HCT116 (cell line): ENCODE data around the gene ERMARD. TPM values are rescaled to one million over a fixed set of nuclear protein-coding genes. Genes with fewer than 3 reads are reported as not detected.

Source experiments
- ATAC-seq: fragments of 200-7000 bp; cut with Tn5 transposase; 2 replicates; pipeline ENCODE4 v1.9.1; 2020; ENCODE audit warnings: mild to moderate bottlenecking, moderate library complexity
- BruUV-seq: library from RNA; stranded (reverse); fragments of 400-500 nt; replicated peaks from 2 replicates; lab custom pipeline; 2021; lab: Mats Ljungman, UMichigan
- CTCF ChIA-PET: fragments of 300-600 bp; sonication (Branson Sonifier 250); formaldehyde crosslinking; loops from one replicate; lab custom pipeline; 2021; ENCODE audit warnings: antibody characterized with exemption; lab: Charles Lee
- POLR2A ChIA-PET: fragments of 300-600, 350-600 bp; sonication (Branson Sonifier 250); formaldehyde crosslinking; loops from one replicate; lab custom pipeline; 2021; ENCODE audit warnings: antibody characterized with exemption; lab: Charles Lee
- RAD21 ChIA-PET, 2 experiments: fragments of 300-600 bp; sonication (Branson Sonifier 250); formaldehyde crosslinking; loops; one replicate each; lab custom pipeline; 2023; ENCODE audit warnings: low total read pairs in 2 of 2; ENCODE audit not compliant: uncharacterized antibody in 2 of 2, unreplicated experiment in 2 of 2, low non-redundant PET in 1 of 2; lab: Charles Lee
- DNase-seq: peaks from one replicate; pipeline ENCODE4 v3.0.0-alpha.2; 2010; ENCODE audit warnings: low read depth, low spot score
- H2AFZ ChIP-seq: fragments of 200-600 bp; shearing (Covaris generic), sonication (generic); 2 replicates; pipeline ENCODE4 v1.6.1; 2017; ENCODE audit warnings: low read depth, mixed run types, mixed read lengths, antibody characterized with exemption, low read length; ENCODE audit not compliant: poor library complexity, severe bottlenecking
- H3K27ac ChIP-seq: 2 replicates; pipeline ENCODE4 v1.5.1; 2012; ENCODE audit warnings: low read depth, low read length
- H3K27me3 ChIP-seq: fragments of 200-600 bp; sonication (generic); 2 replicates; pipeline ENCODE4 v1.6.1; 2016; ENCODE audit warnings: mixed run types, low read length, mixed read lengths; ENCODE audit not compliant: insufficient read depth
- H3K36me3 ChIP-seq, 2 experiments: fragments of 200-500 bp in 1 of 2; fragments of 200-600 bp in 1 of 2; sonication (Bioruptor generic) in 1 of 2; sonication (generic) in 1 of 2; 2 replicates each; pipeline versions ENCODE4 v1.5.1 to v1.6.1; 2014 to 2016; ENCODE audit warnings: low read length in 2 of 2, inconsistent platforms in 1 of 2, mixed read lengths in 1 of 2, mixed run types in 1 of 2; ENCODE audit not compliant: insufficient read depth in 2 of 2, control insufficient read depth in 1 of 2
- H3K4me1 ChIP-seq, 2 experiments: fragments of 200-600 bp in 1 of 2; sonication (generic) in 1 of 2; 2 replicates each; pipeline versions ENCODE4 v1.5.1 to v1.6.1; 2012 to 2017; ENCODE audit warnings: low read length in 2 of 2, inconsistent platforms in 1 of 2, mild to moderate bottlenecking in 1 of 2, mixed read lengths in 1 of 2, mixed run types in 1 of 2, moderate library complexity in 1 of 2; ENCODE audit not compliant: insufficient read depth in 2 of 2, control insufficient read depth in 1 of 2
- H3K4me2 ChIP-seq: fragments of 200-600 bp; sonication (generic); 2 replicates; pipeline ENCODE4 v1.6.1; 2017; ENCODE audit warnings: mixed run types, low read length, mixed read lengths
- H3K4me3 ChIP-seq, 2 experiments: fragments of 200-600 bp in 1 of 2; sonication (generic) in 1 of 2; replicated peaks in 1 of 2; 2 replicates each; pipeline ENCODE4 v1.5.1; 2011 to 2016; ENCODE audit warnings: low read length in 2 of 2, control low read depth in 1 of 2, low read depth in 1 of 2, mild to moderate bottlenecking in 1 of 2, mixed read lengths in 1 of 2, mixed run types in 1 of 2
- H3K79me2 ChIP-seq: fragments of 200-600 bp; sonication (generic); 2 replicates; pipeline ENCODE4 v1.6.1; 2017; ENCODE audit warnings: mild to moderate bottlenecking, mixed run types, low read length, moderate library complexity, mixed read lengths; ENCODE audit not compliant: insufficient read depth
- H3K9ac ChIP-seq: fragments of 200-600 bp; sonication (generic); 2 replicates; pipeline ENCODE4 v1.6.1; 2016; ENCODE audit warnings: low read length, mixed read lengths
- H3K9me2 ChIP-seq: fragments of 200-600 bp; sonication (generic), shearing (Covaris generic); 2 replicates; pipeline ENCODE4 v1.6.1; 2017; ENCODE audit warnings: mixed run types, mild to moderate bottlenecking, moderate library complexity; ENCODE audit not compliant: insufficient read depth
- H3K9me3 ChIP-seq, 2 experiments: fragments of 200-500 bp in 1 of 2; fragments of 200-600 bp in 1 of 2; sonication (Bioruptor generic) in 1 of 2; sonication (generic) in 1 of 2; 2 replicates each; pipeline ENCODE4 v1.6.1; 2014 to 2017; ENCODE audit warnings: low read length in 2 of 2, mixed read lengths in 2 of 2, inconsistent platforms in 1 of 2, low read depth in 1 of 2, mild to moderate bottlenecking in 1 of 2, mixed run types in 1 of 2, moderate library complexity in 1 of 2; ENCODE audit not compliant: control insufficient read depth in 1 of 2, insufficient read depth in 1 of 2
- H4K20me1 ChIP-seq: fragments of 200-600 bp; sonication (generic), shearing (Covaris generic); 2 replicates; pipeline ENCODE4 v1.6.1; 2017; ENCODE audit warnings: mixed run types, mild to moderate bottlenecking, moderate library complexity; ENCODE audit not compliant: insufficient read depth
- CBX3 ChIP-seq: IDR thresholded peaks from 2 replicates; pipeline ENCODE4 v1.6.1; 2012; ENCODE audit warnings: low read depth
- EGR1 ChIP-seq: IDR thresholded peaks from 2 replicates; pipeline ENCODE4 v1.6.1; 2012; ENCODE audit warnings: low read depth
- EZH2 ChIP-seq: fragments of 200-600 bp; sonication (generic); IDR thresholded peaks from 2 replicates; pipeline ENCODE4 v1.6.1; 2017; ENCODE audit warnings: antibody characterized with exemption, mixed run types
- FOSL1 ChIP-seq: IDR thresholded peaks from 2 replicates; pipeline ENCODE4 v1.6.1; 2012; ENCODE audit warnings: low read depth
- JUND ChIP-seq: IDR thresholded peaks from 2 replicates; pipeline ENCODE4 v1.6.1; 2012
- POLR2A ChIP-seq: IDR thresholded peaks from 2 replicates; pipeline ENCODE4 v1.7.0; 2011; ENCODE audit warnings: borderline replicate concordance; ENCODE audit not compliant: insufficient read depth, insufficient read length; ENCODE audit errors: extremely low read depth
- POLR2AphosphoS5 ChIP-seq: IDR thresholded peaks from 2 replicates; pipeline ENCODE4 v1.6.1; 2011; ENCODE audit warnings: mild to moderate bottlenecking, low read depth, low read length, moderate library complexity
- RAD21 ChIP-seq: IDR thresholded peaks from 2 replicates; pipeline ENCODE4 v1.6.1; 2012; ENCODE audit warnings: low read depth, mild to moderate bottlenecking
- SP1 ChIP-seq: IDR thresholded peaks from 2 replicates; pipeline ENCODE4 v1.6.1; 2012; ENCODE audit warnings: low read depth
- SRF ChIP-seq: IDR thresholded peaks from 2 replicates; pipeline ENCODE4 v1.6.1; 2012; ENCODE audit warnings: low read depth
- TCF7L2 ChIP-seq: IDR thresholded peaks from 2 replicates; pipeline ENCODE4 v1.7.0; 2011; ENCODE audit warnings: borderline replicate concordance, inconsistent platforms; ENCODE audit not compliant: insufficient read depth, insufficient read length; ENCODE audit errors: extremely low read depth
- YY1 ChIP-seq: IDR thresholded peaks from 2 replicates; pipeline ENCODE4 v1.6.1; 2011; ENCODE audit warnings: low read length, low read depth, moderate library complexity, mild to moderate bottlenecking; ENCODE audit not compliant: insufficient replicate concordance; ENCODE audit errors: extremely low read depth
- intact Hi-C: fragments of 100-400 bp; cut with micrococcal nuclease; formaldehyde crosslinking; loops from 2 replicates; pipeline ENCODE4 v1.10.0; 2022
- total RNA-seq: library from RNA; stranded (reverse); gene quantifications from one replicate; pipeline ENCODE4 v1.2.1, GENCODE V29; 2021; ENCODE audit not compliant: unreplicated experiment
- TF ChIP-seq, protein P1 (sequence below), 3 experiments: fragments of 200-600 bp in 1 of 3; sonication (generic) in 1 of 3; IDR thresholded peaks in 2 of 3; conservative IDR thresholded peaks in 1 of 3; 2 replicates each; pipeline ENCODE4 v1.5.1; 2012 to 2017; ENCODE audit warnings: low read depth in 2 of 3, low read length in 2 of 3, antibody characterized with exemption in 1 of 3, borderline replicate concordance in 1 of 3, control low read depth in 1 of 3, mild to moderate bottlenecking in 1 of 3, mixed read lengths in 1 of 3, mixed run types in 1 of 3, moderate library complexity in 1 of 3; ENCODE audit not compliant: insufficient read depth in 1 of 3
- TF ChIP-seq, protein P2 (sequence below): IDR thresholded peaks from 2 replicates; pipeline ENCODE4 v1.6.1; 2012

ERMARD gene
- total RNA-seq, 1 experiment from 2014 or later: 24.7 TPM

DNA sequence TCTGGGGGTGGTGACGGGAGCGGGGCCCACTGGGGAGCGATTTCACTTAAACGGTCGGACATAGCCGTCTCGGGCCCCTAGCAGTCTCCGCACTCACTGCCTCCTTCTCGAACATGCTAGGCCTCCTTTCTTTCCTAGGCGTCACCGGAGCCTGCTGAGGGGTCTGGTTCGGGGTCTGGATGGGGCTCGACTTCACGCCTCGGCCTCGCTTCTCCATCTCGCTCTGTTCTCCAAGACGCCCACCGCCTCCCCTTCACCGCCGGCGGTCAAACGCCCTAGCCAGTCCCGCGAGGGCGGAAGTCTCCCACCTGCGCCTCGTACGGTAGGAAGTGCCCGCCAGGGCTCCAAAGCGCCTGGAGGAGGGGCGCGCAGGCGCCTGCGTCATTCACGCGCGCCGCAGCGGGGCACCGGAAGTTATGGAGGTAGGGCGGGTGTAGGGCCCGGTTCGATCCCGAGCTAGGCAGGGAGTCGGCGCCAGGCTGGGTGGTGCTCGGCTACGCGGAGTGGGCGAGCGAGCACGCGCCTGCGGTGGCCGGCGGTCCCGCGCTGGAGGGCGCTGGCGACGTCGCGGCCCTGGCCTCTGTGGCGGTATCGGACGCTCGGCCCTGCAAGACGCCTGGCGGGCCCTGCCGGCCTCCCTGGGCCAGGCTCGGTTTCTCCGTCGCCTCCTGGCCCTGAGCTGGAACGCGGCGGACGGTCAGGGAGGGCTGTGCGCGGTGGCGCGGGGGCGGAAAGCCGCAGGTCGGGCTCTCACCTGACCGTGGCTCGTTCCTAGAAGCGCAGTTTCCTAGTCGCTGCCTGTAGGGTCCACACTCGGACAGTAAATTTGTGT lies at the start of gene ERMARD, which contains the start of gene DYNLT2 (continued):
- TF ChIP-seq, protein P1, sequence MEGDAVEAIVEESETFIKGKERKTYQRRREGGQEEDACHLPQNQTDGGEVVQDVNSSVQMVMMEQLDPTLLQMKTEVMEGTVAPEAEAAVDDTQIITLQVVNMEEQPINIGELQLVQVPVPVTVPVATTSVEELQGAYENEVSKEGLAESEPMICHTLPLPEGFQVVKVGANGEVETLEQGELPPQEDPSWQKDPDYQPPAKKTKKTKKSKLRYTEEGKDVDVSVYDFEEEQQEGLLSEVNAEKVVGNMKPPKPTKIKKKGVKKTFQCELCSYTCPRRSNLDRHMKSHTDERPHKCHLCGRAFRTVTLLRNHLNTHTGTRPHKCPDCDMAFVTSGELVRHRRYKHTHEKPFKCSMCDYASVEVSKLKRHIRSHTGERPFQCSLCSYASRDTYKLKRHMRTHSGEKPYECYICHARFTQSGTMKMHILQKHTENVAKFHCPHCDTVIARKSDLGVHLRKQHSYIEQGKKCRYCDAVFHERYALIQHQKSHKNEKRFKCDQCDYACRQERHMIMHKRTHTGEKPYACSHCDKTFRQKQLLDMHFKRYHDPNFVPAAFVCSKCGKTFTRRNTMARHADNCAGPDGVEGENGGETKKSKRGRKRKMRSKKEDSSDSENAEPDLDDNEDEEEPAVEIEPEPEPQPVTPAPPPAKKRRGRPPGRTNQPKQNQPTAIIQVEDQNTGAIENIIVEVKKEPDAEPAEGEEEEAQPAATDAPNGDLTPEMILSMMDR (IDR thresholded peaks at IDR 0.05 in 2 of 3, conservative IDR thresholded peaks at IDR 0.05 in 1 of 3; ENCODE audit: borderline replicate concordance in 1 of 3, insufficient read depth in 1 of 3, low read depth in 2 of 3, low read length in 2 of 3): peak in 1 of 3 experiments; percentile 14; a peak in 1 of 6 replicates
- TF ChIP-seq YY1: peak; percentile 88
- TF ChIP-seq, protein P2, sequence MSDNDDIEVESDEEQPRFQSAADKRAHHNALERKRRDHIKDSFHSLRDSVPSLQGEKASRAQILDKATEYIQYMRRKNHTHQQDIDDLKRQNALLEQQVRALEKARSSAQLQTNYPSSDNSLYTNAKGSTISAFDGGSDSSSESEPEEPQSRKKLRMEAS: peak; percentile 91
- TF ChIP-seq RAD21: no peak

DNA sequence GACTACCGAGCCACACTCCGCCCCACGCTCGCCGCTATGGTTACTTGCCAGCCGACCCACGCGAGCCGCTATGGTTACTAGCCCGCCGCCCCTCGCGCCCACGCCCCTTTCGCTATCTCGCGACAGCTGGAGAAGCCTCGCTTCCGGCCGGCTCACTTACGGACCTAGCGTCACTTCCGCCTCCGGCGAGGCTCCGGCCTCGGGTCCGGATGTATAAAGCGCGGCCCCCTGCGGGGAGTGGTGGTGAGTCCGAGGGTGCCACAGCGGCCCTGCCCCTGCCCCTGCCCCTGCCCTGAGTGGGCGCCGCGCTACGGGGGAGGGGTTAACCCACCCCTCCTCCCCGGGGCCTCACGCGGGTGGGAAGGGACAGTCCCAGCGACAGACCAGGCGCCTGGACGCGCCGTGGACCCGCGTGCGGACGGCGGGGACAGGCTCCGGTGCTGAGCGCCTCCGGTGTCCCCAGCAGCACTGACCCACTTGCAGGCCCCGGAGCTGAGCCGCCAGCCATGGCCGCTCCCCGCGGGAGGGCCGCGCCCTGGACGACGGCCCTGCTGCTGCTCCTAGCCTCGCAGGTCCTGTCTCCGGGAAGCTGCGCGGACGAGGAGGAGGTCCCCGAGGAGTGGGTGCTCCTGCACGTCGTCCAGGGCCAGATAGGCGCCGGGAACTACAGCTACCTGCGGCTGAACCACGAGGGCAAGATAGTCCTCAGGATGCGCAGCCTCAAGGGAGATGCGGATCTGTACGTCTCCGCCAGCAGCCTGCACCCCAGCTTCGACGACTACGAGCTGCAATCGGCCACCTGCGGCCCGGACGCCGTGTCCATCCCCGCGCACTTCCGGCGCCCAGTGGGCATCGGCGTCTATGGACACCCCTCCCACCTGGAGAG lies 49.2 kb upstream of the ERMARD start, which contains the start of the genes C6orf120 and WDR27:
C6orf120 (plus strand) TSS at position 173 of the 886 bp plus-strand sequence; CDS start at position 507, 334 bp downstream.
WDR27 (minus strand) TSS at position 76 of the 886 bp plus-strand sequence. CDS start 13,024 bp downstream, outside the sequence.
- POLR2A ChIA-PET: interaction anchor here (0.7 to 1.9 kb wide), 4 partner anchors 9 to 20 kb away, joined by 3 to 6 read pairs (median 4); no protein-coding TSS in a partner anchor
- peaks cover 7 to 12% of the 10 kb centered on the region in 2 experiments; a peak in 2 of 4 replicates for H3K36me3 ChIP-seq
- H3K27me3 ChIP-seq: no peaks in the 10 kb centered on the region
- H3K9me3 ChIP-seq: no peaks in the 10 kb centered on the region
- BruUV-seq: no TSS peak
- peaks cover 19 to 20% of the 10 kb centered on the region in 2 experiments for H3K4me1 ChIP-seq
- CTCF ChIA-PET: no interaction called here
- peak within 1 kb of the TSS; percentile 98 for H3K9ac ChIP-seq
- RAD21 ChIA-PET: no interaction called here
- peaks cover 76% of the 10 kb centered on the region for H3K79me2 ChIP-seq
- intact Hi-C loops: loop anchor here (2.0 to 10.0 kb wide), 4 partner anchors 49 to 851 kb away; partner anchors contain the start of genes DYNLT2, ERMARD and PSMB1
- peak within 1 kb of the TSS; percentile 99 for H3K27ac ChIP-seq
- H2AFZ ChIP-seq: no peak within 1 kb of the TSS
- H4K20me1 ChIP-seq: no peaks in the 10 kb centered on the region
- DNase-seq (peak; percentile 91), ATAC-seq (peak; percentile 90)
- H3K4me3 ChIP-seq: peak within 1 kb of the TSS; percentile 94 to 98
- peak within 1 kb of the TSS; percentile 84 for H3K4me2 ChIP-seq
- no peaks in the 10 kb centered on the region for H3K9me2 ChIP-seq
- TF ChIP-seq POLR2AphosphoS5 (peak; percentile 93), CBX3 (no peak; the same call in 1 of the 2 replicates), EZH2 (no peak), TCF7L2 (no peak), FOSL1 (no peak), SP1 (peak; percentile 53; the same call in 1 of the 2 replicates), POLR2A (peak; percentile 52), JUND (no peak), SRF (no peak), EGR1 (peak; percentile 96), RAD21 (no peak)
- TF ChIP-seq, protein P2: peak; percentile 87
- TF ChIP-seq, protein P1 (IDR thresholded peaks at IDR 0.05 in 2 of 3, conservative IDR thresholded peaks at IDR 0.05 in 1 of 3; ENCODE audit: borderline replicate concordance in 1 of 3, insufficient read depth in 1 of 3, low read depth in 2 of 3, low read length in 2 of 3): no peak
